ENCODE results near the gene CNTN5. TPM values are rescaled to one million over a fixed set of nuclear protein-coding genes. Genes with fewer than 3 reads are reported as not detected.

Gene CNTN5
- total RNA-seq, 1 experiment from 2014 or later: not detected

DNA sequence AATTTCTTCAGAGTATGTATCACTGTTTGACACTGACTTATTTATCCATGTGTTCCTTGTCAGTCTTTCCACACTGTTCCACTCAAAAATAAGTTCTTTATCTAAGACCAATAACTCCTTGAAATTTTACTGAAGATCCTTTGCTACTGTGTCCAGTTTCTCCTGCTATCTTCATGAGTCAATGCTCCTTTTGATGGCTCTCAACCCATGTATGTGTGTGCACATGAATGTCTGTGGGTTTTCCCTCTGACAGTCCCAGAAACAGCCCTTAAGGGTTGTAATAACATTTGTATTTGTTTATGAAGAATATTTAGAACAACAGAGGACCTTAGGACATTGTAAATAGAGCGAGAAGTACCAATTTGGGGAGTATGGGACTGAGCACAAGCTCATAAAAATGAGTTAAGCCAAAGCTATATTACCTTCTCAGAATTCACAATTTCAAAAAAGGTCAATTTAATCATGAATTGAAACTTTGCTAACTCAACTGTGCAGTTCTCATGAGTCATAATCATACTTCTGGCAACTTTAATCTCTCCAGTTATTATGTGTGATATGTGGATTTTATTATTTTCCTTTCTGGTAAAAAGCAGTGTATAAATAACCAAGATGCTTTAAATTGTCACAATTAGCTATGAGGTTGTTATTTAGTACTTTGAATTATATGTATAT, 533.6 kb downstream of the CNTN5 start:
- no peak for DNase-seq (ENCODE audit: unreplicated experiment)
- intact Hi-C loops (cut with micrococcal nuclease): no loop called here
- H3K27ac Mint-ChIP-seq (ENCODE audit: low read depth, unreplicated experiment): no peak overlapping the region
- H3K4me1 Mint-ChIP-seq (ENCODE audit: insufficient read depth, unreplicated experiment): no peaks in the 10 kb centered on the region
- ChIA-PET CTCF (no interaction called here), POLR2A (interaction anchor here (0.6 kb wide), 1 partner anchor 81 kb away, joined by 4 read pairs; no protein-coding TSS in a partner anchor)
- no peaks in the 10 kb centered on the region for H3K9me3 Mint-ChIP-seq (ENCODE audit: unreplicated experiment)
- no peak overlapping the region for H3K4me3 Mint-ChIP-seq (ENCODE audit: unreplicated experiment)
- BruUV-seq (replicated peaks): no TSS peak
- H3K36me3 Mint-ChIP-seq (ENCODE audit: insufficient read depth, unreplicated experiment): no peaks in the 10 kb centered on the region
- H3K27me3 Mint-ChIP-seq (ENCODE audit: insufficient read depth, unreplicated experiment): peaks cover 47% of the 10 kb centered on the region
- TF ChIP-seq, protein P1, sequence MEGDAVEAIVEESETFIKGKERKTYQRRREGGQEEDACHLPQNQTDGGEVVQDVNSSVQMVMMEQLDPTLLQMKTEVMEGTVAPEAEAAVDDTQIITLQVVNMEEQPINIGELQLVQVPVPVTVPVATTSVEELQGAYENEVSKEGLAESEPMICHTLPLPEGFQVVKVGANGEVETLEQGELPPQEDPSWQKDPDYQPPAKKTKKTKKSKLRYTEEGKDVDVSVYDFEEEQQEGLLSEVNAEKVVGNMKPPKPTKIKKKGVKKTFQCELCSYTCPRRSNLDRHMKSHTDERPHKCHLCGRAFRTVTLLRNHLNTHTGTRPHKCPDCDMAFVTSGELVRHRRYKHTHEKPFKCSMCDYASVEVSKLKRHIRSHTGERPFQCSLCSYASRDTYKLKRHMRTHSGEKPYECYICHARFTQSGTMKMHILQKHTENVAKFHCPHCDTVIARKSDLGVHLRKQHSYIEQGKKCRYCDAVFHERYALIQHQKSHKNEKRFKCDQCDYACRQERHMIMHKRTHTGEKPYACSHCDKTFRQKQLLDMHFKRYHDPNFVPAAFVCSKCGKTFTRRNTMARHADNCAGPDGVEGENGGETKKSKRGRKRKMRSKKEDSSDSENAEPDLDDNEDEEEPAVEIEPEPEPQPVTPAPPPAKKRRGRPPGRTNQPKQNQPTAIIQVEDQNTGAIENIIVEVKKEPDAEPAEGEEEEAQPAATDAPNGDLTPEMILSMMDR (IDR thresholded peaks at IDR 0.05; ENCODE audit: unreplicated experiment): no peak

DNA sequence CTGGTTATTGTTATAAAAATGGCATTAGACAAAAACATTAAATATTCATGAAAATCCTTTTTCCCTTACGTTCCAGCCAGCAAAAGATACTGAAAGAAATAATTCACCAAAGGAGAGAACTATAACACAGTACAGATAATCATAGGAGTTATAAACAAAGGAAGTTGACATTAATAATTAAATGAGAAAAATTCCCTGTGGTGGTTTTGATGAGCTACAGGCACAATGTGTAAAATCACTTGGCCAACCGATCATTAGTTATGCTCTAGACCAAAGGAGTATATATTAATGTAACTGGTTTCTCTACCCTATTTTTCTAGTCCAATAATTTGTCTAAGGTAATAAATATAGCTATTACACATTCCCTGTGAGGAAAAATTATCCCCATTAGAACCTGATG, 534.7 kb downstream of the CNTN5 start:
- no peak overlapping the region for H3K27ac Mint-ChIP-seq (ENCODE audit: low read depth, unreplicated experiment)
- H3K9me3 Mint-ChIP-seq (ENCODE audit: unreplicated experiment): no peaks in the 10 kb centered on the region
- intact Hi-C loops (cut with micrococcal nuclease): no loop called here
- DNase-seq (ENCODE audit: unreplicated experiment): no peak
- TF ChIP-seq, protein P1 (IDR thresholded peaks at IDR 0.05; ENCODE audit: unreplicated experiment): no peak
- POLR2A ChIA-PET: no interaction called here
- no TSS peak for BruUV-seq (replicated peaks)
- no peaks in the 10 kb centered on the region for H3K4me1 Mint-ChIP-seq (ENCODE audit: insufficient read depth, unreplicated experiment)
- CTCF ChIA-PET: no interaction called here
- no peak overlapping the region for H3K4me3 Mint-ChIP-seq (ENCODE audit: unreplicated experiment)
- H3K36me3 Mint-ChIP-seq (ENCODE audit: insufficient read depth, unreplicated experiment): no peaks in the 10 kb centered on the region
- peaks cover 56% of the 10 kb centered on the region for H3K27me3 Mint-ChIP-seq (ENCODE audit: insufficient read depth, unreplicated experiment)

DNA sequence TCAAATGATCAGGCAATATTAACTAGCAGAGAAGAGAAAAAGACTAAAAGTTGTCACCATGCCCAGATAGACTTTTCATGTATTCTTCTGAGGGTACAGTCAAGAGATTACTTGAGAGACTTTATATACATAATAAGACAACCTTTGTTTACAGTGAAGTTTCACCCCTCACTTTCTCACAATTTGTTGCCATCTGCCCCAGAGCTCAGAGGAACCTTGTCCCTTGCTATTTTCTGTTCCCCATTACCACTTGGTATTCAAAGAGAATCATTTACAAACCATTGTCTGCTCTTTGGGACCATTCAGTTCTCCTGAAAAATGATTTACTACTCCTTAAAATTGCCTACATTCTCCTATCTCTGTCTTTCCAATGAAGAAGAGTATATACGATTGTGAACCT, 544.6 kb downstream of the CNTN5 start:
- Mint-ChIP-seq H3K9me3 (ENCODE audit: unreplicated experiment) (no peaks in the 10 kb centered on the region), H3K27me3 (ENCODE audit: insufficient read depth, unreplicated experiment) (peaks cover 70% of the 10 kb centered on the region), H3K36me3 (ENCODE audit: insufficient read depth, unreplicated experiment) (no peaks in the 10 kb centered on the region), H3K27ac (ENCODE audit: low read depth, unreplicated experiment) (no peak overlapping the region), H3K4me1 (ENCODE audit: insufficient read depth, unreplicated experiment) (no peaks in the 10 kb centered on the region), H3K4me3 (ENCODE audit: unreplicated experiment) (no peak overlapping the region)
- intact Hi-C loops (cut with micrococcal nuclease): no loop called here
- no TSS peak for BruUV-seq (replicated peaks)
- TF ChIP-seq, protein P1 (IDR thresholded peaks at IDR 0.05; ENCODE audit: unreplicated experiment): no peak
- ChIA-PET CTCF (interaction anchor here (0.8 to 0.9 kb wide), 2 partner anchors 16 to 52 kb away, joined by 3 read pairs; no protein-coding TSS in a partner anchor), POLR2A (no interaction called here)
- DNase-seq (ENCODE audit: unreplicated experiment): no peak

- Mint-ChIP-seq H3K36me3 (ENCODE audit: insufficient read depth, unreplicated experiment) (no peaks in the 10 kb centered on the region), H3K9me3 (ENCODE audit: unreplicated experiment) (no peaks in the 10 kb centered on the region), H3K27me3 (ENCODE audit: insufficient read depth, unreplicated experiment) (peaks cover 60% of the 10 kb centered on the region), H3K27ac (ENCODE audit: low read depth, unreplicated experiment) (no peak overlapping the region), H3K4me3 (ENCODE audit: unreplicated experiment) (no peak overlapping the region), H3K4me1 (ENCODE audit: insufficient read depth, unreplicated experiment) (no peaks in the 10 kb centered on the region)
- DNase-seq (ENCODE audit: unreplicated experiment): no peak
- POLR2A ChIA-PET: interaction anchor here (0.5 kb wide), 1 partner anchor 91 kb away, joined by 3 read pairs; no protein-coding TSS in a partner anchor
- CTCF ChIA-PET: interaction anchor here (0.6 kb wide), 3 partner anchors 11 to 683 kb away, joined by 3 read pairs; no protein-coding TSS in a partner anchor
- BruUV-seq (replicated peaks): no TSS peak
- TF ChIP-seq, protein P1 (IDR thresholded peaks at IDR 0.05; ENCODE audit: unreplicated experiment): no peak
- intact Hi-C loops (cut with micrococcal nuclease): no loop called here
These were observed 546.7 kb downstream of the CNTN5 start for GRCh38 chr11:99567334-99567956.

Data from MCF 10A (cell line).